HFFc6 (cell line): ENCODE data around the gene MBLAC1. TPM values are rescaled to one million over a fixed set of nuclear protein-coding genes. Genes with fewer than 3 reads are reported as not detected.

Experiments used
- DNase-seq: peaks from one replicate; pipeline ENCODE4 v3.0.0-alpha.2; 2018
- H3K27ac Mint-ChIP-seq: 2 replicates; pipeline ENCODE4 v1.8.0; 2020; ENCODE audit warnings: mild to moderate bottlenecking, mixed read lengths
- H3K27me3 Mint-ChIP-seq: 2 replicates; pipeline ENCODE4 v1.8.0; 2021; ENCODE audit warnings: mild to moderate bottlenecking, moderate library complexity, mixed read lengths; ENCODE audit not compliant: insufficient read depth
- H3K36me3 Mint-ChIP-seq: 2 replicates; pipeline ENCODE4 v1.8.0; 2021; ENCODE audit warnings: low read depth, mixed read lengths
- H3K4me1 Mint-ChIP-seq: 2 replicates; pipeline ENCODE4 v1.8.0; 2020; ENCODE audit warnings: low read depth, mixed read lengths
- H3K4me3 Mint-ChIP-seq: 2 replicates; pipeline ENCODE4 v1.8.0; 2020; ENCODE audit warnings: mild to moderate bottlenecking, moderate library complexity, mixed read lengths
- H3K9me3 Mint-ChIP-seq: 2 replicates; pipeline ENCODE4 v1.8.0; 2020; ENCODE audit warnings: mild to moderate bottlenecking, mixed read lengths
- CTCF ChIP-seq: fragments of 200-600 bp; sonication (generic); IDR thresholded peaks from 2 replicates; pipeline ENCODE4 v1.5.0; 2021; ENCODE audit warnings: antibody characterized with exemption, mild to moderate bottlenecking
- total RNA-seq, 6 experiments: library from RNA; stranded (reverse); fragmentation: NEBNext Ultra II Directional; extraction: Animal tissue kit (Norgen Biotek cat#: 25700); gene quantifications; 2 replicates in 1 of 6; 3 replicates in 5 of 6; pipeline ENCODE4 v1.2.3, GENCODE V29; 2021

Gene MBLAC1
- total RNA-seq, 6 experiments from 2014 or later: 2.3 to 3.0 (median 2.5) TPM

GRCh38 chr7:100089458-100090196 lies 37.1 kb upstream of the MBLAC1 start:
- Mint-ChIP-seq H3K4me3 (peak overlapping the region; percentile 92), H3K27me3 (peaks cover 2% of the 10 kb centered on the region), H3K4me1 (peaks cover 74% of the 10 kb centered on the region), H3K27ac (peak overlapping the region; percentile 90), H3K36me3 (peaks cover 38% of the 10 kb centered on the region), H3K9me3 (no peaks in the 10 kb centered on the region)
- TF ChIP-seq CTCF: no peak
- peak; percentile 53 for DNase-seq

- Mint-ChIP-seq H3K4me1 (peaks cover 78% of the 10 kb centered on the region), H3K4me3 (peak overlapping the region; percentile 92), H3K36me3 (peaks cover 46% of the 10 kb centered on the region), H3K27me3 (peaks cover 2% of the 10 kb centered on the region), H3K27ac (peak overlapping the region; percentile 90), H3K9me3 (no peaks in the 10 kb centered on the region)
- peak; percentile 35 for DNase-seq
- no peak for TF ChIP-seq CTCF
Measured at GRCh38 chr7:100090527-100091410, 36.0 kb upstream of the MBLAC1 start.

GRCh38 chr7:100091411-100092181 lies 35.2 kb upstream of the MBLAC1 start:
- no peaks in the 10 kb centered on the region for H3K9me3 Mint-ChIP-seq
- peak overlapping the region; percentile 90 for H3K27ac Mint-ChIP-seq
- H3K4me1 Mint-ChIP-seq: peaks cover 72% of the 10 kb centered on the region
- DNase-seq: peak; percentile 43
- H3K27me3 Mint-ChIP-seq: peaks cover 2% of the 10 kb centered on the region
- H3K4me3 Mint-ChIP-seq: peak overlapping the region; percentile 92
- peak; percentile 45 for TF ChIP-seq CTCF
- peaks cover 53% of the 10 kb centered on the region for H3K36me3 Mint-ChIP-seq

GRCh38 chr7:100093054-100093453 lies 33.7 kb upstream of the MBLAC1 start:
- peaks cover 64% of the 10 kb centered on the region for H3K36me3 Mint-ChIP-seq
- TF ChIP-seq CTCF: no peak
- peaks cover 61% of the 10 kb centered on the region for H3K4me1 Mint-ChIP-seq
- no peak for DNase-seq
- H3K9me3 Mint-ChIP-seq: no peaks in the 10 kb centered on the region
- peaks cover 2% of the 10 kb centered on the region for H3K27me3 Mint-ChIP-seq
- peak overlapping the region; percentile 67 for H3K27ac Mint-ChIP-seq
- no peak overlapping the region for H3K4me3 Mint-ChIP-seq

- Mint-ChIP-seq H3K4me1 (peaks cover 61% of the 10 kb centered on the region), H3K36me3 (peaks cover 69% of the 10 kb centered on the region), H3K27me3 (peaks cover 2% of the 10 kb centered on the region), H3K4me3 (no peak overlapping the region), H3K9me3 (no peaks in the 10 kb centered on the region), H3K27ac (peak overlapping the region; percentile 67)
- DNase-seq: no peak
- no peak for TF ChIP-seq CTCF
Measured at GRCh38 chr7:100093498-100093897, 33.3 kb upstream of the MBLAC1 start.
